Right cardiac atrium (tissue), 5 donors: ENCODE data around the gene MAP3K8. TPM values are rescaled to one million over a fixed set of nuclear protein-coding genes. Genes with fewer than 3 reads are reported as not detected.

Source experiments
- ATAC-seq, 2 donors: fragments of 200-7000 bp; cut with Tn5 transposase; one replicate each; pipeline versions ENCODE4 v1.8.0 to v1.9.1; 2020; ENCODE audit warnings: moderate library complexity in 2 of 2, mild to moderate bottlenecking in 1 of 2
- DNase-seq, 3 donors: peaks; one replicate each; pipeline ENCODE4 v3.0.0-alpha.2; 2020
- H3K27ac ChIP-seq: one replicate; pipeline ENCODE4 v1.5.1; 2013; ENCODE audit warnings: mild to moderate bottlenecking, low read length, control low read depth, moderate library complexity
- H3K27me3 ChIP-seq: one replicate; pipeline ENCODE4 v1.6.1; 2013; ENCODE audit not compliant: control insufficient read depth, insufficient read depth
- H3K4me1 ChIP-seq: one replicate; pipeline ENCODE4 v1.6.1; 2013; ENCODE audit warnings: low read length; ENCODE audit not compliant: control insufficient read depth, insufficient read depth
- H3K4me3 ChIP-seq: one replicate; pipeline ENCODE4 v1.5.1; 2013; ENCODE audit warnings: low read length, control low read depth
- H3K9me3 ChIP-seq: one replicate; pipeline ENCODE4 v1.6.1; 2013; ENCODE audit warnings: low read length; ENCODE audit not compliant: control insufficient read depth
- WGBS: extraction: QIAGEN DNeasy Blood & Tissue Kit; methylation state at CpG from one replicate; pipeline ENCODE4 v1.1.7; 2013; 5-methylcytosine and 5-hydroxymethylcytosine counted together
- intact Hi-C, 4 donors: fragments of 100-400 bp; cut with DNase I; formaldehyde crosslinking; loops; one replicate each; pipeline versions ENCODE4 v1.11.0 to v1.14.0; 2022 to 2023
- polyA plus RNA-seq: library from polyadenylated mRNA; stranded (reverse); fragments of 200-250 nt; gene quantifications from one replicate; pipeline ENCODE4 v1.2.3, GENCODE V29; 2013
- total RNA-seq, 4 donors: library from RNA; stranded (reverse); fragmentation: NEBNext Ultra II Directional; extraction: Animal tissue kit (Norgen Biotek cat#: 25700); gene quantifications; one replicate each; pipeline ENCODE4 v1.2.1, GENCODE V29; 2021
- donor health status: healthy with polysubstance abuse.
- donor health status: DM: no; HTN: yes; CAD: no.
- donor health status: DM: no; HTN: no; CAD: no.
- donor health status: DM: no; HTN: yes; CAD: no; lungs with severe emphysema.
- donor health status: DM: yes; HTN: yes; CAD: no.

MAP3K8 gene
- total and polyA plus RNA-seq, 5 donors, result 6.5 to 17.2 (median 8.6) TPM

- Histone ChIP-seq H3K27ac (no peak overlapping the region), H3K4me1 (peaks cover 2% of the 10 kb centered on the region), H3K9me3 (no peaks in the 10 kb centered on the region), H3K27me3 (no peaks in the 10 kb centered on the region), H3K4me3 (no peak overlapping the region)
- WGBS, result 91% methylated on average over 10 of the region's 10 CpGs
- intact Hi-C loops, result no loop called here
- ATAC-seq (no peak), DNase-seq (no peak)
These were observed 13.3 kb downstream of the MAP3K8 start for GRCh38 chr10:30447125-30447799.

DNA sequence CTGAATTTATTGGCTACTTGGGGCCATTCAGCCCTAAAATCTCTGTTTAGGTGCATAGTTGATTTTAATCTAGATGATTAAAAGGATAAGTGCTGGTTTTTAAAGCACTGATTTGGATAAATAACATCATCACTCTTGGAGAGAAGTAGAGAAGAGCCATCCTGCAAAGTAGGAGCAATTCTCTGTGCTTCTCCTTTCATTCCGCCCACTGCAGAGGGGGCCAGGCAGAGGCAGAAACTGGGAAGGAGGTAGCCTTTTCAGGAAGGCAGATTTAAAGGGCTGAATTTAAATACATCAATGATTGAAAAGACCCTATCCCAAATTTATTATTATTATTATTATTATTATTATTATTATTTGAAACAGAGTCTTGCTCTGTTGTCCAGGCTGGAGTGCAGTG, 14.1 kb downstream of the MAP3K8 start:
- WGBS, result 90% methylated on average over 1 of the region's 1 CpG
- H3K4me3 ChIP-seq, result no peak overlapping the region
- ATAC-seq (no peak), DNase-seq (no peak)
- H3K9me3 ChIP-seq, result no peaks in the 10 kb centered on the region
- H3K27me3 ChIP-seq, result no peaks in the 10 kb centered on the region
- peaks cover 2% of the 10 kb centered on the region for H3K4me1 ChIP-seq
- H3K27ac ChIP-seq, result no peak overlapping the region
- intact Hi-C loops, result no loop called here

GRCh38 chr10:30453764-30454527, 20.0 kb downstream of the MAP3K8 start:
- H3K4me1 ChIP-seq, result peaks cover 3% of the 10 kb centered on the region
- no peak for ATAC-seq
- 80% methylated on average over 6 of the region's 6 CpGs for WGBS
- peak overlapping the region; percentile 92 for H3K27ac ChIP-seq
- H3K9me3 ChIP-seq, result no peaks in the 10 kb centered on the region
- H3K27me3 ChIP-seq, result no peaks in the 10 kb centered on the region
- DNase-seq, result no peak
- intact Hi-C loops, result no loop called here
- no peak overlapping the region for H3K4me3 ChIP-seq

GRCh38 chr10:30454744-30455510, 20.9 kb downstream of the MAP3K8 start:
- WGBS, result 12% methylated on average over 3 of the region's 3 CpGs
- H3K4me3 ChIP-seq, result no peak overlapping the region

DNA sequence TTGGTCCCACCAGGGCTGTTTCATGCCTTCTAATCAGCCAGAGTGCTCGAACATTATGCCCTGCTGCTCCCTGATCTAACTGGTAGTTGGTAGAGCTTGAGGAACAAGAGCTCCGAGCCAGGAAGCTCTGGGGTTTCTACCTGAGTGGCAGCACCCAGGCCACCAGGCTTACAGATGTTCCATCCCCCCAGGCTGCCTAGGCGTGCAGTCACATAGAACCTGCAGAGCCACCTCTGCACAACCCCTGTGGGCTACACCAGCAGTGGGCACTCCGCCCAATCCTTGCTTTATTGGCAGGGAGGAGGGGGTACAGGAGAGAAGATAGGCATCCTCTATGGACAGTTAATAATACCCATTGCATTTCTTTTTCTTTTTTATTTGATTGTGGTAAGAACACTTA, 21.8 kb downstream of the MAP3K8 start:
- Histone ChIP-seq H3K27ac (no peak overlapping the region), H3K4me3 (no peak overlapping the region), H3K9me3 (no peaks in the 10 kb centered on the region), H3K27me3 (no peaks in the 10 kb centered on the region), H3K4me1 (peaks cover 3% of the 10 kb centered on the region)
- ATAC-seq (peak; percentile 8 to 10), DNase-seq (peak; percentile 34 to 68 (median 61))
- WGBS, result 60% methylated on average over 4 of the region's 4 CpGs
- intact Hi-C loops, result no loop called here

More at GRCh38 chr10:30454744-30455510, 20.9 kb downstream of the MAP3K8 start:
- intact Hi-C loops, result no loop called here
- peaks cover 3% of the 10 kb centered on the region for H3K4me1 ChIP-seq
- H3K27me3 ChIP-seq, result no peaks in the 10 kb centered on the region
- peak overlapping the region; percentile 46 for H3K27ac ChIP-seq
- ATAC-seq, result peak; percentile 84 to 85
- no peaks in the 10 kb centered on the region for H3K9me3 ChIP-seq
- DNase-seq, result no peak

DNA sequence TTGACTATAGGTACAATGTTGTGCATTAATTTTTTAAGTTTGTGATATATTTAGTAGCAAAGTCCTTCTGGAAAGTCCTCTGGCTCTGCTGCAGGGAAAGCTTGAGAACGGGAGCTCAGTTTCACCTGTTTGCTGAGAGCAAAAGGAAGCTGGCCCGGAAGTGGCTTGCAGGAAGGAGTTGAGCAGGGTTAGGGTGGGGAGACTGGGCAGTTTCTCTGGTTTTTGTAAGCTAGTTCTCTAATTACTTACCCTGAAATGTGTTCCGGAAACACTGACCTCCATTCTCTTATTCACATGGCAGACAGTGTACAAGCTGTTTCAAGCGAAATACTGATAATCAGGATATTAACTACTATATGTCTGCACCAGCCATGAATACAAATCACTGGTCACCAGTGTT, 22.3 kb downstream of the MAP3K8 start:
- ATAC-seq (peak in 1 of 2 donors; percentile 11), DNase-seq (no peak)
- Histone ChIP-seq H3K4me3 (no peak overlapping the region), H3K27me3 (no peaks in the 10 kb centered on the region), H3K27ac (no peak overlapping the region), H3K9me3 (no peaks in the 10 kb centered on the region), H3K4me1 (peaks cover 3% of the 10 kb centered on the region)
- 38% methylated on average over 4 of the region's 4 CpGs for WGBS
- intact Hi-C loops, result no loop called here

DNA sequence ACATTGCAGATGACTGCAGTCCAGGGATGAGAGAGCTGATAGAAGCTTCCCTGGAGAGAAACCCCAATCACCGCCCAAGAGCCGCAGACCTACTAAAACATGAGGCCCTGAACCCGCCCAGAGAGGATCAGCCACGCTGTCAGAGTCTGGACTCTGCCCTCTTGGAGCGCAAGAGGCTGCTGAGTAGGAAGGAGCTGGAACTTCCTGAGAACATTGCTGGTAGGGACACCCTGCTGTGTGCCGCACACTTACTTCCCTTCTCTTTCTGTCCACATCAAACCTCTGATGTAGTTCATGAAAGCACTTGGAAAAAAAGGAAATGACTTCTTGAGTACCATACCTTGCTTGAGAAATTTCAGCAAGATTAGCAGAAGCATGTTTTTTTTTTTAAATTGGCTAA, 25.3 kb downstream of the MAP3K8 start:
- H3K27ac ChIP-seq, result no peak overlapping the region
- intact Hi-C loops, result no loop called here
- no peaks in the 10 kb centered on the region for H3K4me1 ChIP-seq
- WGBS, result 84% methylated on average over 6 of the region's 6 CpGs
- no peaks in the 10 kb centered on the region for H3K27me3 ChIP-seq
- DNase-seq (peak in 2 of 3 donors; percentile 32 to 66), ATAC-seq (peak; percentile 18)
- no peak overlapping the region for H3K4me3 ChIP-seq
- H3K9me3 ChIP-seq, result no peaks in the 10 kb centered on the region

DNA sequence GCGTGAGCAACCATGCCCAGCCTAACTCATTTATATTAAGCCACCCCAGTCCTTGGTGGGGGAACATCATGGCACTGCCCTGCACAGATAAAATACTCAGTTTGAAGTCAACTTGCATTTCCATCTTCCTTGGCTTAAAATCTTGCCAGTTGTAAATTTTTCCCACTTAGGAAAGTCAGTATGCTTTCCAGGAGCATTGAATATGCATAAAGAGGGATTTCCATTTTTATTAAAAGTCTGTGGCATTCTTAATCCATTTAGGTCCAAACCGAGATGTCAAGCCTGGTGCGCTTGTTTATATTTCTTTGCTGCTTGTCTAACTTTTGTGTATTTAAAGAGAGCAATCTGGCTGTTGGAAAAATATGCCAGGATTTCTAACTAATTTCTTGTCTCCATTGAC, 26.1 kb downstream of the MAP3K8 start:
- no peaks in the 10 kb centered on the region for H3K9me3 ChIP-seq
- intact Hi-C loops, result no loop called here

GRCh38 chr10:30462513-30462912, 28.5 kb downstream of the MAP3K8 start:
- intact Hi-C loops, result no loop called here
- Histone ChIP-seq H3K4me1 (no peaks in the 10 kb centered on the region), H3K4me3 (no peak overlapping the region), H3K27ac (no peak overlapping the region), H3K27me3 (no peaks in the 10 kb centered on the region), H3K9me3 (no peaks in the 10 kb centered on the region)
- no peak for DNase-seq
- ATAC-seq, result peak in 1 of 2 donors; percentile 34
- WGBS, result 62% methylated on average over 4 of the region's 4 CpGs

More for the DNA sequence above, 26.1 kb downstream of the MAP3K8 start:
- DNase-seq (no peak), ATAC-seq (no peak)
- no peak overlapping the region for H3K27ac ChIP-seq
- H3K4me3 ChIP-seq, result no peak overlapping the region
- no peaks in the 10 kb centered on the region for H3K4me1 ChIP-seq
- 98% methylated on average over 3 of the region's 3 CpGs for WGBS
- H3K27me3 ChIP-seq, result no peaks in the 10 kb centered on the region

GRCh38 chr10:30463944-30464451, 30.0 kb downstream of the MAP3K8 start:
- Histone ChIP-seq H3K27ac (no peak overlapping the region), H3K4me3 (no peak overlapping the region), H3K27me3 (no peaks in the 10 kb centered on the region), H3K9me3 (no peaks in the 10 kb centered on the region), H3K4me1 (no peaks in the 10 kb centered on the region)
- DNase-seq, result no peak
- intact Hi-C loops, result no loop called here
- peak in 1 of 2 donors; percentile 43 for ATAC-seq
- WGBS, result 68% methylated on average over 2 of the region's 2 CpGs

GRCh38 chr10:30464675-30465074, 30.7 kb downstream of the MAP3K8 start:
- Histone ChIP-seq H3K27me3 (no peaks in the 10 kb centered on the region), H3K27ac (no peak overlapping the region), H3K9me3 (no peaks in the 10 kb centered on the region), H3K4me3 (no peak overlapping the region), H3K4me1 (no peaks in the 10 kb centered on the region)
- ATAC-seq, result no peak
- intact Hi-C loops, result no loop called here
- 90% methylated on average over 3 of the region's 3 CpGs for WGBS
- DNase-seq, result no peak
